ENCODE measurements around the gene PNMA6A.

DNA sequence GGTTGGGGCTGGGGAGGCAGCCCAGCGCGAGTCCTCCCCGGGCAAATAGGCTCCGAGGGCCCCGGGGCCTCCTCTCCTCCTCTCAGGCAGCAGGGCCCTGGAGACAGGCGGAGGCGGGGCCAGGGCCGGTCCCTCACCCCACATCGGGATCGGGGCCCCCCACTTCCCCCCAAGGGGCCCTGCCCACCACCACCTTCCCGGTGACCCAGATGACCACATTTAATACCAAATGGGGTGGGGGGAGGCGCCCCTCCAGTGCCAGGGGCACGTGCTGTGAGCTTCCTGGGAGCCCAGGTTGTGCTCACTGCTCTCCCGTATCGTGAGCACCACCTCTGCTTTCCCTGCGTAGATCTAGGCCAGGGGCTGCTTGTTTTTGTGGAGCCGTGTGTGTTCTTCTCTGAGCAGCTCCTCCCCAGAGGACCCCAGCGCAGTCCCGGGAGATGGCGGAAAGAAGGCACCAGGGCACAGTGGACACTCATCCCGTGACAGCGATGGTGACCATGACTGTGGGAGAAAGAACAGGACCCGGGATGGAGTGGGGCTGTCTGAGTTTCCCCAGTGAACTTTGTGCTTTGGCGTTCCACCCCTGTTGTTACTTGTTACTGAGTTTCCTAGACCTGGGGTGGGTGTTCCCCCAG, 2.1 kb downstream of the PNMA6A start:
- TF ChIP-seq POLR2A (IDR thresholded peaks at IDR 0.05): no peak
- TF ChIP-seq, protein P1, sequence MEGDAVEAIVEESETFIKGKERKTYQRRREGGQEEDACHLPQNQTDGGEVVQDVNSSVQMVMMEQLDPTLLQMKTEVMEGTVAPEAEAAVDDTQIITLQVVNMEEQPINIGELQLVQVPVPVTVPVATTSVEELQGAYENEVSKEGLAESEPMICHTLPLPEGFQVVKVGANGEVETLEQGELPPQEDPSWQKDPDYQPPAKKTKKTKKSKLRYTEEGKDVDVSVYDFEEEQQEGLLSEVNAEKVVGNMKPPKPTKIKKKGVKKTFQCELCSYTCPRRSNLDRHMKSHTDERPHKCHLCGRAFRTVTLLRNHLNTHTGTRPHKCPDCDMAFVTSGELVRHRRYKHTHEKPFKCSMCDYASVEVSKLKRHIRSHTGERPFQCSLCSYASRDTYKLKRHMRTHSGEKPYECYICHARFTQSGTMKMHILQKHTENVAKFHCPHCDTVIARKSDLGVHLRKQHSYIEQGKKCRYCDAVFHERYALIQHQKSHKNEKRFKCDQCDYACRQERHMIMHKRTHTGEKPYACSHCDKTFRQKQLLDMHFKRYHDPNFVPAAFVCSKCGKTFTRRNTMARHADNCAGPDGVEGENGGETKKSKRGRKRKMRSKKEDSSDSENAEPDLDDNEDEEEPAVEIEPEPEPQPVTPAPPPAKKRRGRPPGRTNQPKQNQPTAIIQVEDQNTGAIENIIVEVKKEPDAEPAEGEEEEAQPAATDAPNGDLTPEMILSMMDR (IDR thresholded peaks at IDR 0.05): no peak
- TF ChIP-seq POLR2AphosphoS5 (IDR thresholded peaks at IDR 0.05): no peak

All from transverse colon (tissue), 4 donors.